Measurements from ENCODE around the gene AGT.

- TF ChIP-seq CTCF (conservative IDR thresholded peaks at IDR 0.05; ENCODE audit: low read depth in 2 of 2) (no peak), POLR2AphosphoS5 (IDR thresholded peaks at IDR 0.05; ENCODE audit: low read depth) (no peak), EZH2phosphoT487 (IDR thresholded peaks at IDR 0.05; ENCODE audit: unreplicated experiment) (no peak)
Measured at GRCh38 chr1:230728710-230729392, 14.9 kb upstream of the AGT start.
